HG03066 (cell line): ENCODE measurements around the gene TMED5.

Source experiments
- ATAC-seq: cut with Tn5 transposase; IDR thresholded peaks from one replicate; pipeline ENCODE4 v1.9.1; 2021; ENCODE audit warnings: low read depth; ENCODE audit not compliant: unreplicated experiment

The TMED5 gene

DNA sequence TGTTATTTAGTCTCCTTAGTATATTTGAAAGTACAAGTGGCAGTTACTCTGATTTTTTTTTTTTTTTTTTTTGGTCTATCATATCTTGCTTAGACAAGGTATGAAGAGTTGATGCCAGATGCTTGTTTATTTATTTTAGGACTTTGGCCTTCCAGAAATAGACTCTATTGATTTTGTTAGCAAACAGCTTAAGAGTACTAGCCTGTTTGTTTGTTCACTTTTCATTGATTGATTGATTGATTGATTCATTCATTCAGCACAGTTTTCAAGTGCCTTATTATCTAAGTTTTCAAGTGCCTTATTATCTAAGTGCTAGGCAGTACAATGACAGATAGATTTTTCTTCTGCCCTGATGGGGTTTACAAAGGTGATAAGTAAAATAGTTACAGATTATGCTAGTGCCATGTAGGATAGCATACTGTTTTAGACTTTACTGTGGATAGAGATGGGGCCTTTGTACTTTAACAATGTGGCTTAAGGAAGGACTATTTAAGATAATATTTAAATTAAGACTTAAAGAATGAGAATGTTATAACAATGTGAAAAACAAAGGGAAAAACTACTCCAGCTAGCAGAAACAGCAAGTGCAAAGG is 50.6 kb downstream of the TMED5 start:
- ATAC-seq, result no peak

DNA sequence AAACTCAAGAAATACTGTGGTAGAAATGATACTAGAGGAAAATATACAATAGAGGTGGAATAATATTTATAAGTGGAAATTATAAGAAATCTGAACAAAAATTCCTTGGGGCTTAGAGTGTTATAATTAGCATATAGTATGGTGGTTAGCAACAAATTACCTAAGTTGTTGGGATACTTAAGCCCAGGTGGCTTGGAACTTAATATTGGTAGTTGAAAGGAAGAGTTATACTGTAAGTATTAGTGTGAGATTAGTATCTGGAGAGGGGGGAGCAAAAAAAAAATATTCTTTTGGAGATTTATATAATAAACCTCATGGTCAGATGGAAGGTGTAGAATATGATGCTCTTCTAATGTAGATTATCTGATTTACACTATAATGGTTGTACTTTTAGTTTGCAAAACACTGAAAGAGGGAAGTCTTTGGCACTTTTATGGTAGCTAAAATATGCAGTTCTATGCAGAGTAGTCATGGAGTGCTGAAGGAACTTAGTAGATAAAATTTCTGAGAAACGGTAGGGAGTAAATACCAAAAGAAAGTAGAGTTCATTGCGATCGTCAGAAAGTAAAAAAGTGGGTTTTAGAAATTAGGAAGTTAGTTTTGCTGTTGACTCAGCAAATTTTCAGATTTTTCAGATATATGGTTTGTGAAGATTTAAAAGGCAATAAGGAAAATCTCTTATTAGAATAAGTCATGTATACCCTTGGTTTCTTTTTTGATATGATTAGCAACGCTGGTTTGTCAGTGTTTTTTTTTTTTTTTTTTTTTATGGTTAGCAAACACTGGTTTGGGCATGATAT is 55.5 kb downstream of the TMED5 start:
- ATAC-seq, result no peak

DNA sequence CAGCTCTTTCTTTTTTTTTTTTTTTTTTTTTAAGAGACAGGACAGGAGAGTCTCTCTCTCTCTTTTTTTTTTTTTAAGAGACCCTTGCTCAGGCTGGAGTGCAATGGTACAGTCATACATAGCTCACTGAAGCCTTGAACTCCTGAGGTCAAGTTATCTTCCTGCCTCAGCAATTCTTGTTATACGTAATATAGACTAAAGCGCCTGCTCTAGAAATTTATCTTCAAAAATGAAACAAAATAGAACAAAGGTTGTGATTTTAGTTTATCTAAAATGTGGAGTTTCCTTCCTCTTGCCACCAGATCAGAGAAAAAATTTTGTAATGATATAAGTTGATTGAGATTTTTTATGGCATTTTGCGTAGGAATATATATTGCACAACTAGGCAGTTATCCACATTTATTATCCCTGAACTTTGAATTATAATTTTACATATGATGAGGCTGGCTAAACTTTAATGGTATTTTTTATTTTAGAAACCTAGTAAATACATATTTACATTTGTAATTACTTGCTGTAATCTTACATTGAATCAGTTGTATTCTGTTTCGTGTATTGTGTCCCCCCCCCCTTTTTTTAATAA is 56.9 kb downstream of the TMED5 start:
- ATAC-seq, result no peak

DNA sequence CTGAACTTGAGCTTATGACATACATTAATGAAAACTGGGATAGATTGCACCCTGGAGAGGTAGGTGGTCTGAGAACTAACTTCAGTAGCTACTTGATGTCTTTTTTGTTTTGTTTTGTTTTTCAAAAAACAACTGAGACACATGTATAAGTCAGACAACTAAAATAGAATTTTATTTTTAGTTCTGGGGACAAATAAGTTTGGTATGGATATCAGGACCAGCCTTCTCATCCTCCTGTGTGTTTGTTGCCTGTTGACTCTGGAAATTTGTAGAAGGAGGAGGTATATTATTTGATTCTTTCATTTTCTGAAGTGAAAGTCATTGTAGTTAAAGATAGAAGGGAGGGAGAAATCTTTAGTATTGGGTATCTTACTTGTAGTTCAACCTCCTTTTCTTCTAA is 59.6 kb downstream of the TMED5 start:
- ATAC-seq, result no peak

DNA sequence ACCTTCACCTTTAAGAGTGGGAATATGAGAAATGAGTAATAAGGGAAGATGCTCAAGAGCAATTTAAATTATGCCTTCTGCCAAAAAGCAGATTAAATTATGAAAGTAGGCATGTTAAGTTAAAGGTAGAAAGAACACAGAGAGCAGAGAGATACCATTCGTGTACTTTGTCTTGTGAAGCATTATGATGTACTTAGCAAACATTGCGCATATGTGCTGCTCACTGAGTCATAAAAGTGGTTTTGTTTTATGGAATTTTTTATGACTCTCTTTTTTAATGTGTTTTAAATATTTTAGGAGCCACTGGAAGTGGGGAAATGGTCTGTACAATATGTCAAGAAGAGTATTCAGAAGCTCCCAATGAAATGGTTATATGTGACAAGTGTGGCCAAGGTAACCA is 65.8 kb downstream of the TMED5 start:
- ATAC-seq, result no peak

DNA sequence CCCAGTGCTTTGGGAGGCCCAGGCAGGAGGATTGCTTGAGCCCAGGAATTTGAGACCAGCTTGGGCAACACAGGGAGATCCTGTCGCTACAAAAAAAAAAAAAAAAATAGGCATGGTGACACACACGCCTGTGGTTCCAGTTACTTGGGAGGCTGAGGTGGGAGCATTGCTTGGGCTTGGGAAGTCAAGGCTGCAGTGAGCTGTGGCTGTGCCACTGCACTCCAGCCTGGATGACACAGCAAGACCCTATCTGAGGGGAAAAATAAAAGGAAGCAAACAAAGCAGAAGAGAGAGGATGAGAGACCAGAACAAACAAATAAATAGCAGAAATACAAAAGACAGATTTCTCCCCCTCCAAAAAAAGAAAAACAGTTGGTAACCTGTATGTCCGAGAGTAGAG is 67.1 kb downstream of the TMED5 start:
- ATAC-seq, result no peak

DNA sequence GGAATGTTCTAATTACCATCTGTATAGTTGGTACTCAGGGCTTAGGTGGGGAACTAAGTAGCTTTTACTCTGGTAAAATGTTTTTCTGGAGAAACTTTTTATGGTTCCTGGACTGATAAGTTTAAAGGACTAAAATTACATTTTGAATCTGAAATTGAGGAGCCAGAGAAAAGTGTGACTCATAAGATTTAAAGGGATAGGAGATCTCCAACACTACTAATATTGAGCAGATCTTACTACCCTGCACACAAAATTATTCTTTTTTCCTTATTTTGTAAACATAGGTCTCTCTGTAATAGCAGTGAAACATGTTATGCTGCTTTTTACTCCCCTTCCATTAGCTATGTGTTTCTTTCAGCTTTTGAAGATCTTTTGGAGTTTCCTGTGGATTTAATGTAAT is 68.7 kb downstream of the TMED5 start:
- no peak for ATAC-seq

DNA sequence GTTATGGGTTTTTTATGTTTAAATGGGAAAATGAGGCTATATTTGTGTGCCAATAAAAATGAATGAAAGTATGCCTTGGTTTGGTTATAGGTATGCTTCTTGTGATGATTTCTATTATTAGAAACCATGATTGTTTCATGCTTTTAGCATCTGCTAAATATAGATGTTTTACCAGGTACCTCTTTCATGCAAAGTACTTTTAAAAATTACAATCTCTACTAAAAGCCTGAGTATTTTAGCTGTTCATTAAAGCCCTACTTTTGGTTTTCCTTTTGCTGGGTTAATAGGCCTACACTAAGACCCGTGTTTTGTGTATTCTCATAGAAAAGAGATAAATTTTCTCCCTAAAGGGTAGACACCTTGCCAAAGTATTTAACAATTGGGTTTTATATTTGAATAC is 69.1 kb downstream of the TMED5 start:
- ATAC-seq, result no peak

DNA sequence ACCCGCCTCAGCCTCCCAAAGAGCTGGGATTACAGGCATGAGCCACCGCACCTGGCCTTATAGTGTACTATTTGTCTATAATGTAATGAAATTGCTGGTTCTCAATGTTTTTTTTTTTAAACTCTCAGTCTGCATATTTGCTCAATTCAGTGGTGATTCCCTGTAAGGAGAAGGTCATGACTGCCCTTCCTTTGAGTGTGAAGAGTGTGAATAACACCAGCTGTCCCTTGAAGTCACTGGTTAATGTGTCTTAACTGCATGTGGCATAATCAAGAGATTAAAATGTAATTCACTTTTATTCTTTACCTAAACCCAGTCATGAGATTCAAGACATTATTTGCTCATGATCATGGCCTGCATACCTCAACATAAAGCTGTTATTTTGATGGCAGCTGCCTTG is 70.6 kb downstream of the TMED5 start:
- ATAC-seq, result no peak

DNA sequence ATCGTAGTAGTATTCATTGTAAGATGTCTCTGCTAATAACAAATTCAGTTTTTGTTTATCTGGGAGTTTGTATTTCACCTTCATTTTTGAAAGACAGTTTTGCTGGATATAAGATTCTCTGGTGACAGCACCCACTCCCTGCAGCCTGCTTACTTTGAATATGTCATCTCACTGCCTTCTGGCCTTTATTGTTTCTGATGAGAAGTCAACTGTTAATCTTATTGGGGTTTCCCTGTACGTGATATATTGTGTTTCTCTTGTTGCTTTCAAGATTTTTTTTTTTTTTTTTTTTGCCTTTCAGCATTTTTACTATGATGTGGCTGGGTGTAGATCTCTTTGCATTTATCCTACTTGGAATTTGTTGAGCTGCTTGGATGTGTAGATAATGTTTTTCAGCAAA is 71.9 kb downstream of the TMED5 start:
- no peak for ATAC-seq

DNA sequence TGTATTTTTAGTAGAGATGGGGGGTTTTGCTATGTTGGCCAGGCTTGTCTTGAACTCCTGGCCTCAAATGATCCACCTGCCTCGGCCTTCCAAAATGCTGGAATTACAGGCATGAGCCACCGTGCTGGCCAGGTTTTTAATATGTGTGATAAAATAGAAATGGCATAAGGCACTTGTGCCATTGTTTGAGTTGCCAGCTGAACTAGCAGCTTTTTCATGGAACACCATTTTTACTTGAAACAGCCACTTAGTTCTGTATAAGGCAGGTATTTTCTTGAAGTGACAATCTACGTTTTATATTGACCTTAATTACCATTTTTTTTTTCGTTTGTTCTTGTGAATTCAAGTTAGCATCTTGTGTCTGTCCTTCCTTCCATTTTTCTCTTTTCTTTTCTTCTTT is 72.8 kb downstream of the TMED5 start:
- ATAC-seq, result no peak

DNA sequence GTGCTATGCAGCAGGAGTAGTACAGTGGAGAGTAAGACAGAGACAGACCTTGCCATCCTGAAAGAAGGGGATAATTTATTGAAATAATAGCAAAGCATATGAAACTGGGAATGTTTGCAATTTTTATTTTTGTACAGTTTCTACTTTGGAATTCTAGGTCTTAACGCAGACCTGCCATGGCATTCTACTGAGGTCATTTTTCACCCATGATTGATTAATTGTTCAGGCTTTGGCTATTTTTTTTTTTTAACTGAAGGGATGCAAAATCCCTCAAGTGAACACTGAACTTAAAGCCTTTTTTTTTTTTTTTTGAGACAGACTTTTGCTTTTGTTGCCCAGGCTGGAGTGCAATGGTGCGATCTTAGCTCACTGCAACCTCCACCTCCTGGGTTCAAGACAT is 74.0 kb downstream of the TMED5 start:
- ATAC-seq, result no peak

DNA sequence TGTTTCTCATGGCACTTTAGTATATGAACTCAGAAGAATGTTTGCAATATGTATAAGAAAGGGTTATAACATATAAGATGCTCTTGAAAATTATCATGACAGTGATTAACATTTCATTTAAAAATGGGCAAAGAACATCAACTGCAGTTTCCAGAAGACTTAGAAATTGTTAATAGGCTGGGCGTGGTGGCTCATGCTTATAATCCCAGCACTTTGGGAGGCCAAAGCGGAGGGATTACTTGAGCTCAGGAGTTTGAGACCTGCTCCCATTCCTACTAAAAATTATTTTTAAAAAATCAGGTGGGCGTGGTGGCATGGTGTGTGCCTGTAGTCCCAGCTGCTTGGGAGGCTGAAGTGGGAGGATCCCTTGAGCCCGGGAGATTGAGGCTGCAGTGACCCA is 78.1 kb downstream of the TMED5 start:
- no peak for ATAC-seq
